PFSK-1 (cell line): ENCODE data around the gene CAMTA1.

Experiments used
- FOXP2 ChIP-seq: optimal IDR thresholded peaks from 2 replicates; pipeline ENCODE3; 2011; ENCODE audit warnings: borderline replicate concordance, control low read depth, inconsistent platforms; ENCODE audit not compliant: insufficient read depth; ENCODE audit errors: extremely low read length, extremely low read depth
- TF ChIP-seq, protein P1 (sequence below), 2 experiments: IDR thresholded peaks; 2 replicates each; pipeline versions ENCODE4 v1.6.1 to v1.8.0; 2011 to 2012; ENCODE audit warnings: low read depth in 2 of 2, low read length in 2 of 2, control low read depth in 1 of 2, inconsistent platforms in 1 of 2, mild to moderate bottlenecking in 1 of 2, moderate library complexity in 1 of 2; ENCODE audit not compliant: insufficient read depth in 1 of 2

DNA sequence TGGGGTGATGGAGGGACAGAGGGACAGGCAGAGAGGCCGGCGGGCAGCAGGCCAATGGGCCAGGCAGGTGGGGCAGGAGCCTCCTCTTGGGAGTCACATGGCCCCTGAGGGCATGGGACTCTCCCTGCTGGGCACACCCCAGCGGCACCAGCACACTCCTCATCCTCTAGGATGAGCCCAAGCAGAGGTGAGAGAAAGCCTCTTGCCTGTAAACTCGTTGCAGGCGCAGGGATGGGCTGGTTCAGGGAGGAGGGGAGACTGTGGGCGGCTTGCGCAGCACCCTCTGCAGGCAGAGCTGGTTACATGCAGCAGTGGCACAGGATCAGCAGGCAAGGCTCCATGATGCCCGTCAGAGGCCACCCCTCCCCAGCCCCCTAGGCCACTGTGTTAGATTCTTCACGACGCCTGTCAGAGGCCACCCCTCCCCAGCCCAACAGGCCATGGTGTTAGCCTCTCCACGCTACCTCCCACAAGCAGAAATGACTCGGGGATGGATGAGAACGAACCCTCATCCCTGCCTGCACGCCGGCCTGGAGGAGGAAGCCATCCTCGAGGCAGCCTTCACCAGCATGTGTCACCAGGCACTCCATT, 776.2 kb downstream of the CAMTA1 start:
- TF ChIP-seq, protein P1, sequence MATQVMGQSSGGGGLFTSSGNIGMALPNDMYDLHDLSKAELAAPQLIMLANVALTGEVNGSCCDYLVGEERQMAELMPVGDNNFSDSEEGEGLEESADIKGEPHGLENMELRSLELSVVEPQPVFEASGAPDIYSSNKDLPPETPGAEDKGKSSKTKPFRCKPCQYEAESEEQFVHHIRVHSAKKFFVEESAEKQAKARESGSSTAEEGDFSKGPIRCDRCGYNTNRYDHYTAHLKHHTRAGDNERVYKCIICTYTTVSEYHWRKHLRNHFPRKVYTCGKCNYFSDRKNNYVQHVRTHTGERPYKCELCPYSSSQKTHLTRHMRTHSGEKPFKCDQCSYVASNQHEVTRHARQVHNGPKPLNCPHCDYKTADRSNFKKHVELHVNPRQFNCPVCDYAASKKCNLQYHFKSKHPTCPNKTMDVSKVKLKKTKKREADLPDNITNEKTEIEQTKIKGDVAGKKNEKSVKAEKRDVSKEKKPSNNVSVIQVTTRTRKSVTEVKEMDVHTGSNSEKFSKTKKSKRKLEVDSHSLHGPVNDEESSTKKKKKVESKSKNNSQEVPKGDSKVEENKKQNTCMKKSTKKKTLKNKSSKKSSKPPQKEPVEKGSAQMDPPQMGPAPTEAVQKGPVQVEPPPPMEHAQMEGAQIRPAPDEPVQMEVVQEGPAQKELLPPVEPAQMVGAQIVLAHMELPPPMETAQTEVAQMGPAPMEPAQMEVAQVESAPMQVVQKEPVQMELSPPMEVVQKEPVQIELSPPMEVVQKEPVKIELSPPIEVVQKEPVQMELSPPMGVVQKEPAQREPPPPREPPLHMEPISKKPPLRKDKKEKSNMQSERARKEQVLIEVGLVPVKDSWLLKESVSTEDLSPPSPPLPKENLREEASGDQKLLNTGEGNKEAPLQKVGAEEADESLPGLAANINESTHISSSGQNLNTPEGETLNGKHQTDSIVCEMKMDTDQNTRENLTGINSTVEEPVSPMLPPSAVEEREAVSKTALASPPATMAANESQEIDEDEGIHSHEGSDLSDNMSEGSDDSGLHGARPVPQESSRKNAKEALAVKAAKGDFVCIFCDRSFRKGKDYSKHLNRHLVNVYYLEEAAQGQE (IDR thresholded peaks at IDR 0.05; ENCODE audit: insufficient read depth in 1 of 2, low read depth in 2 of 2, low read length in 2 of 2), result no peak
- no peak for TF ChIP-seq FOXP2
